ENCODE results near the gene TNFSF15.

DNA sequence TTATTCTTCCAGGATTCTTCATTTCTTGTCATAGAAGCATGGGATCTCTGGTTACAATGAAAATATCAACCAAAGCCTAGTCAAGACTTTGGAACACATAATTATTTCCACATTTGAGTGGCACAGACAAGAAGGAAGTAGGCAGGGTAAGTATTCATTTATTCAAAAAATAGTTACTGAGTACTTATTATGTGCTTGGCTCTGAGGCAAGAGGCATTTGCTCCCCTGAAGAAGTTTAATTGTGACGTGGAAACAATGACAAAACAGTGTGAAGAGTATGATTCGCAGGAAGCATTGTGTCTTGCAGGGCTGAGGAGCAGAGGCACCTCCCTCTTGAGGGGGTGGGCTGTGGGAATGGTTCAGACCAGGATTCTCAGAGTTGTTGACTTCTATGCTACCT lies 45.0 kb upstream of the TNFSF15 start:
- TF ChIP-seq, protein P1, sequence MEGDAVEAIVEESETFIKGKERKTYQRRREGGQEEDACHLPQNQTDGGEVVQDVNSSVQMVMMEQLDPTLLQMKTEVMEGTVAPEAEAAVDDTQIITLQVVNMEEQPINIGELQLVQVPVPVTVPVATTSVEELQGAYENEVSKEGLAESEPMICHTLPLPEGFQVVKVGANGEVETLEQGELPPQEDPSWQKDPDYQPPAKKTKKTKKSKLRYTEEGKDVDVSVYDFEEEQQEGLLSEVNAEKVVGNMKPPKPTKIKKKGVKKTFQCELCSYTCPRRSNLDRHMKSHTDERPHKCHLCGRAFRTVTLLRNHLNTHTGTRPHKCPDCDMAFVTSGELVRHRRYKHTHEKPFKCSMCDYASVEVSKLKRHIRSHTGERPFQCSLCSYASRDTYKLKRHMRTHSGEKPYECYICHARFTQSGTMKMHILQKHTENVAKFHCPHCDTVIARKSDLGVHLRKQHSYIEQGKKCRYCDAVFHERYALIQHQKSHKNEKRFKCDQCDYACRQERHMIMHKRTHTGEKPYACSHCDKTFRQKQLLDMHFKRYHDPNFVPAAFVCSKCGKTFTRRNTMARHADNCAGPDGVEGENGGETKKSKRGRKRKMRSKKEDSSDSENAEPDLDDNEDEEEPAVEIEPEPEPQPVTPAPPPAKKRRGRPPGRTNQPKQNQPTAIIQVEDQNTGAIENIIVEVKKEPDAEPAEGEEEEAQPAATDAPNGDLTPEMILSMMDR (IDR thresholded peaks at IDR 0.05), result no peak
- no peak for TF ChIP-seq POLR2A (IDR thresholded peaks at IDR 0.05)
